ENCODE results near the gene GMPR2. TPM values are rescaled to one million over a fixed set of nuclear protein-coding genes. Genes with fewer than 3 reads are reported as not detected.

The GMPR2 gene
- total and polyA plus RNA-seq, 2 of the 4 experiments (the other 2 are of a cell fraction): 63.7 to 92.5 TPM

DNA sequence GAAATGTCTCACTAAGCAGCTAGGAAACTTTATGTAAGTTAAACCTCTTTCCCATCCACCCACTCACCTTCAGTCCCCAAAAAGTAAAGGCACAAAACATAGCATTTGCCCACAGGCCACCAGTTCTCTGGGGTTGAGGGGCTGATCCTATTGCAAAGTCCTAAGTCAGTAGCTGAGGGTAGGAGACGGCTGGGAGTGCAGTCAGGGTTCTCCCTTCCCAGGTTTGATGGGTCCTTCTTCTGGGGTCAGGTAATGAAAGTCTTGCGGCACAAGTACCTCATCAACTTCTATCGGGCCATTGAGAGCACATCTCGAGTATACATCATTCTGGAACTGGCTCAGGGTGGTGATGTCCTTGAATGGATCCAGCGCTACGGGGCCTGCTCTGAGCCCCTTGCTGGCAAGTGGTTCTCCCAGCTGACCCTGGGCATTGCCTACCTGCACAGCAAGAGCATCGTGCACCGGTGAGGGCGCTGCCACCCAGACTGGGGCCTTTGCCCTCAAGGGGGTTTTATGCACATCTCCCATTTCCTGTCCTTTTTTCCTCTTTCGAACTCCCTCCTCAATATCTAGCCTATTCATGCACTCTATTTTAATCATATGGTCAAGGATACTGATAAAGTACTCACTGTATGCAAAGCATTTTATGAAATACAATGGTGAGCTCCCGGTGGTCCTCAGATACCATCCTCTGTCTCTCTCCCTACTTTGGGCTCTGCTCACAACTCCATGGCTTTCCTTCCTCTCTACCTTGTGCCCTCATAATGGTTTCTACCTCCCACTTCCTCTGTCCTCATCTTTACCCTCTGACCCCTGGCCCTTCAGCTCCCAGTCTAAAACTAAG is 26.2 kb upstream of the GMPR2 start:
- WGBS, 2 experiments (ENCODE audit: extremely low coverage in 2 of 2, insufficient read length in 1 of 2): 94% methylated on average over 7 of the region's 11 CpGs; no CpG with 5 or more reads in 1 of the 2 experiments
- H3K79me1 ChIP-seq (ENCODE audit: low read depth in 1 of 2, low read length in 2 of 2): peaks cover 10 to 46% of the 10 kb centered on the region in 2 experiments
- no peak overlapping the region for H2BK5ac ChIP-seq (ENCODE audit: low read depth, low read length, poor library complexity, severe bottlenecking)
- H3K4me3 ChIP-seq (ENCODE audit: insufficient read depth, low read depth, low read length): no peak overlapping the region
- H2AK5ac ChIP-seq (ENCODE audit: low read depth, low read length): no peak overlapping the region
- H3K27ac ChIP-seq (ENCODE audit: insufficient read depth, low read length): no peak overlapping the region
- H3K4me2 ChIP-seq (ENCODE audit: low read depth, low read length): no peak overlapping the region
- dilution Hi-C loops (cut with HindIII; ENCODE audit: low sequenced_read_pairs, unreplicated experiment): no loop called here
- H3K23ac ChIP-seq (ENCODE audit: low read depth, low read length): no peak overlapping the region
- no peaks in the 10 kb centered on the region for H3K9me3 ChIP-seq (ENCODE audit: control insufficient read depth, insufficient read depth, low read length)
- H3K27me3 ChIP-seq (ENCODE audit: control insufficient read depth, insufficient read depth, low read length): no peaks in the 10 kb centered on the region
- H3K4me1 ChIP-seq (ENCODE audit: control insufficient read depth, insufficient read depth, low read length): no peaks in the 10 kb centered on the region
- no peak overlapping the region for H3K9ac ChIP-seq (ENCODE audit: low read depth, low read length)
- H3K18ac ChIP-seq (ENCODE audit: low read depth, low read length): no peak overlapping the region
- H3K36me3 ChIP-seq (ENCODE audit: control insufficient read depth, insufficient read depth, low read length): peaks cover 53% of the 10 kb centered on the region
- DNase-seq (no peak), ATAC-seq (ENCODE audit: low read depth) (no peak)
- H3K9me1 ChIP-seq (ENCODE audit: insufficient read depth, low read length): peaks cover 9% of the 10 kb centered on the region; the same call in 1 of the 2 replicates
- no peak overlapping the region for H3K4ac ChIP-seq (ENCODE audit: low read depth, low read length)
- CTCF ChIA-PET: no interaction called here
- in situ Hi-C loops (cut with MboI; ENCODE audit: low sequenced_read_pairs): no loop called here
- H3K14ac ChIP-seq (replicated peaks; ENCODE audit: low read depth, low read length): no peak overlapping the region
- POLR2A ChIA-PET (ENCODE audit: unreplicated experiment): no interaction called here
- H2BK20ac ChIP-seq (ENCODE audit: low read depth, low read length): no peak overlapping the region
- H3K56ac ChIP-seq (ENCODE audit: extremely low read depth, insufficient read depth, low read length): no peak overlapping the region
- H2BK120ac ChIP-seq (ENCODE audit: low read depth, low read length): no peak overlapping the region
- no peak overlapping the region for H4K91ac ChIP-seq (ENCODE audit: insufficient read depth, low read depth, low read length)
- H4K8ac ChIP-seq (ENCODE audit: low read depth in 2 of 2, low read length in 2 of 2): no peak overlapping the region
- H2AK9ac ChIP-seq (replicated peaks; ENCODE audit: low read depth, low read length, poor library complexity): no peak overlapping the region
- H2BK15ac ChIP-seq (ENCODE audit: low read depth, low read length): no peak overlapping the region
- no TSS peak for BruUV-seq (replicated peaks)
- no peak overlapping the region for H2AFZ ChIP-seq (replicated peaks; ENCODE audit: low read length, poor library complexity)
- intact Hi-C loops (cut with micrococcal nuclease): no loop called here
- H4K20me1 ChIP-seq (ENCODE audit: insufficient read depth, low read length): no peaks in the 10 kb centered on the region; the same call in 1 of the 2 replicates
- H4K5ac ChIP-seq (ENCODE audit: low read depth, low read length): no peak overlapping the region
- TF ChIP-seq RAD21 (IDR thresholded peaks at IDR 0.05; ENCODE audit: low read length) (no peak), MAZ (IDR thresholded peaks at IDR 0.05; ENCODE audit: borderline replicate concordance, low read depth, low read length) (no peak), CHD1 (IDR thresholded peaks at IDR 0.05; ENCODE audit: low read depth, low read length) (no peak), FOS (IDR thresholded peaks at IDR 0.05; ENCODE audit: low read depth, low read length) (no peak), RCOR1 (IDR thresholded peaks at IDR 0.05; ENCODE audit: insufficient replicate concordance, low read length) (no peak), RFX5 (IDR thresholded peaks at IDR 0.05; ENCODE audit: low read depth, low read length) (no peak), MAFK (IDR thresholded peaks at IDR 0.05; ENCODE audit: low read depth, low read length) (no peak), NFE2L2 (IDR thresholded peaks at IDR 0.05; ENCODE audit: low read depth, low read length) (no peak), BHLHE40 (IDR thresholded peaks at IDR 0.05; ENCODE audit: low read depth, low read length) (no peak), POLR2A (IDR thresholded peaks at IDR 0.05; ENCODE audit: low read depth, low read length) (no peak), MXI1 (IDR thresholded peaks at IDR 0.05; ENCODE audit: borderline replicate concordance, low read depth, low read length) (no peak), SMC3 (IDR thresholded peaks at IDR 0.05; ENCODE audit: low read depth, low read length) (no peak)
- TF ChIP-seq, protein P1, sequence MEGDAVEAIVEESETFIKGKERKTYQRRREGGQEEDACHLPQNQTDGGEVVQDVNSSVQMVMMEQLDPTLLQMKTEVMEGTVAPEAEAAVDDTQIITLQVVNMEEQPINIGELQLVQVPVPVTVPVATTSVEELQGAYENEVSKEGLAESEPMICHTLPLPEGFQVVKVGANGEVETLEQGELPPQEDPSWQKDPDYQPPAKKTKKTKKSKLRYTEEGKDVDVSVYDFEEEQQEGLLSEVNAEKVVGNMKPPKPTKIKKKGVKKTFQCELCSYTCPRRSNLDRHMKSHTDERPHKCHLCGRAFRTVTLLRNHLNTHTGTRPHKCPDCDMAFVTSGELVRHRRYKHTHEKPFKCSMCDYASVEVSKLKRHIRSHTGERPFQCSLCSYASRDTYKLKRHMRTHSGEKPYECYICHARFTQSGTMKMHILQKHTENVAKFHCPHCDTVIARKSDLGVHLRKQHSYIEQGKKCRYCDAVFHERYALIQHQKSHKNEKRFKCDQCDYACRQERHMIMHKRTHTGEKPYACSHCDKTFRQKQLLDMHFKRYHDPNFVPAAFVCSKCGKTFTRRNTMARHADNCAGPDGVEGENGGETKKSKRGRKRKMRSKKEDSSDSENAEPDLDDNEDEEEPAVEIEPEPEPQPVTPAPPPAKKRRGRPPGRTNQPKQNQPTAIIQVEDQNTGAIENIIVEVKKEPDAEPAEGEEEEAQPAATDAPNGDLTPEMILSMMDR (conservative IDR thresholded peaks at IDR 0.05; ENCODE audit: low read depth, low read length): no peak
- TF ChIP-seq, protein P2, sequence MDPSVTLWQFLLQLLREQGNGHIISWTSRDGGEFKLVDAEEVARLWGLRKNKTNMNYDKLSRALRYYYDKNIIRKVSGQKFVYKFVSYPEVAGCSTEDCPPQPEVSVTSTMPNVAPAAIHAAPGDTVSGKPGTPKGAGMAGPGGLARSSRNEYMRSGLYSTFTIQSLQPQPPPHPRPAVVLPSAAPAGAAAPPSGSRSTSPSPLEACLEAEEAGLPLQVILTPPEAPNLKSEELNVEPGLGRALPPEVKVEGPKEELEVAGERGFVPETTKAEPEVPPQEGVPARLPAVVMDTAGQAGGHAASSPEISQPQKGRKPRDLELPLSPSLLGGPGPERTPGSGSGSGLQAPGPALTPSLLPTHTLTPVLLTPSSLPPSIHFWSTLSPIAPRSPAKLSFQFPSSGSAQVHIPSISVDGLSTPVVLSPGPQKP (IDR thresholded peaks at IDR 0.05; ENCODE audit: borderline replicate concordance, low read depth, low read length): no peak
- TF ChIP-seq, protein P3, sequence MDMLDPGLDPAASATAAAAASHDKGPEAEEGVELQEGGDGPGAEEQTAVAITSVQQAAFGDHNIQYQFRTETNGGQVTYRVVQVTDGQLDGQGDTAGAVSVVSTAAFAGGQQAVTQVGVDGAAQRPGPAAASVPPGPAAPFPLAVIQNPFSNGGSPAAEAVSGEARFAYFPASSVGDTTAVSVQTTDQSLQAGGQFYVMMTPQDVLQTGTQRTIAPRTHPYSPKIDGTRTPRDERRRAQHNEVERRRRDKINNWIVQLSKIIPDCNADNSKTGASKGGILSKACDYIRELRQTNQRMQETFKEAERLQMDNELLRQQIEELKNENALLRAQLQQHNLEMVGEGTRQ (IDR thresholded peaks at IDR 0.05; ENCODE audit: low read depth, low read length): no peak

All from IMR-90 (cell line).